Frontal cortex (tissue), 1 donor: ENCODE results near the gene ABCD3. TPM values are rescaled to one million over a fixed set of nuclear protein-coding genes. Genes with fewer than 3 reads are reported as not detected.

Experiments used
- total RNA-seq: library from RNA; depleted of rRNA; stranded (reverse); fragments of >200 nt; gene quantifications from one replicate; pipeline ENCODE4 v1.2.3, GENCODE V29; 2014

ABCD3 gene
- total RNA-seq, 1 donor from 2014 or later = 94.2 TPM

Other genes starting within 250 kb of the ABCD3 start
- gene ARHGAP29, start 180.8 kb upstream of the ABCD3 start, total RNA-seq = 12.2 TPM
- gene F3, start 123.4 kb downstream of the ABCD3 start, total RNA-seq = 24.9 TPM